HG03432 (cell line): Measurements from ENCODE around the gene NR6A1.

Source experiments
- ATAC-seq: cut with Tn5 transposase; IDR thresholded peaks from one replicate; pipeline ENCODE4 v1.9.1; 2021; ENCODE audit warnings: mild to moderate bottlenecking, moderate library complexity; ENCODE audit not compliant: unreplicated experiment

NR6A1 gene

GRCh38 chr9:124771021-124771866 lies at the start of gene NR6A1:
TSS of gene NR6A1 (minus strand) at chr9:124771311.
- peak; percentile 89 for ATAC-seq

DNA sequence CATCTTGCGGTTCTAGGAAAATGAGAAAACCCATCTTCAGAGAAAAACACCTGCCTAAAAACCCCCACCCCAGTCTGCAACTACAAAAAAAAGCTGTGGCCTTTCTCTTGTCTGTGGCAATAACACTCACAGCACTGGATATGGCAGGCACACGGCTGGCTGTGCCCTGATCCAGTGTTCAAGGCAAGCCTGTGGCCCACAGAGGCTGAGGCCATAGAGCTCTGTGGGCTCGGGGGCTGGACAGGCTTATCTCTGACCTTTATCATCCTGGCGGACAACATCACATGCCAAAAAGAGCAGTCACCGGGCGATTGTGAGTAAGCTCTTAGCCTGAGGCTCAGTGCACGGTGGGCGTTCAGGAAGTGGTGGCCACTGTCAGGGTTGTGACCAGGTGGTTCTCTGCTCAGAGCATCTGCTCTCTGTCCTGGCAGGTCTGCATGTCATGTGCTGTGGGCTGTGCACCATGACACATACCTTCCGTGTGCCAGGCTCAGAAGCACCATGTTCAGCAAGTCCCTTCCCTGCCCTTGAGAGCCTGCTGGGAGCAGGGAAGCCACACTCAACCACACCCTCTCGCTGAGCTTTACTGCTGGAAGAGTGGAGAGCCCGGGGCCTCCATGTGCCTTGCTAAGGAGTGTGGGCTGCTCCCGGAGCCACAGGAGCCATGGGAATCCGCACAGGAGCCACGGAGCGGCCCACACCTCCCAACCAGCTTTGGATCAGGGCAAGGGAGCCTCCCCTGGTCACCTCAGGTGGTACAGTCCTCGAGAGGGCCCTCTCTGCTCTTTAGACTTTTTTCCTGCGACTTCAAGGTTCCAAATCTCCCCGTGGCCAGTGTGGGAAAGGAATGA lies 47.5 kb upstream of the NR6A1 start:
- ATAC-seq = peak; percentile 64

GRCh38 chr9:124815601-124816000 lies 44.5 kb upstream of the NR6A1 start:
- ATAC-seq = no peak

DNA sequence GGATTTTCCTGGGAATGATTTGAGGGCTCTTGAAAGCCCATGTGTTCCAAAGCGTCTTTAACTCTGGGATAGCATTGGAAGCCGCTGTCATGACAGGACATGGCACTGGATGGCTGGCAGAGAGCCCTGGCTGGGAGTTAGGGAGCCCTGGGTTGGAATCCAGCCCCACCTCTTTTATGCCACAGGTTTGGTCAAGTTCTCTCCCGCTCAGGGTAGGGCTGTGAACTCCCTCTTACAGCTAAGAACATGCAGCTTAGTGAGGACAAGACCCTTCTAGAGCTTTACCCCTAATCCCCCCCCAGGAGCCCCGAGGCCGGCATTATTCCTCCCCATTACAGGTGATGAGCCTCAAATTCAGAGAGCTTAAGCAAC lies 43.0 kb upstream of the NR6A1 start:
- no peak for ATAC-seq

- ATAC-seq = no peak
Observed at GRCh38 chr9:124813501-124814163, 42.5 kb upstream of the NR6A1 start.

GRCh38 chr9:124813041-124813440 lies 41.9 kb upstream of the NR6A1 start:
- ATAC-seq = no peak

- no peak for ATAC-seq
Observed at GRCh38 chr9:124812441-124812876, 41.3 kb upstream of the NR6A1 start.

GRCh38 chr9:124810663-124811355 lies 39.7 kb upstream of the NR6A1 start:
- ATAC-seq = no peak

GRCh38 chr9:124809741-124810500 lies 38.8 kb upstream of the NR6A1 start:
- no peak for ATAC-seq

GRCh38 chr9:124809211-124809610 lies 38.1 kb upstream of the NR6A1 start:
- no peak for ATAC-seq

- ATAC-seq = no peak
Observed at GRCh38 chr9:124808246-124808956, 37.3 kb upstream of the NR6A1 start.

GRCh38 chr9:124805186-124805585 lies 34.1 kb upstream of the NR6A1 start:
- ATAC-seq = no peak

- no peak for ATAC-seq
Observed at GRCh38 chr9:124803911-124804310, 32.8 kb upstream of the NR6A1 start.

DNA sequence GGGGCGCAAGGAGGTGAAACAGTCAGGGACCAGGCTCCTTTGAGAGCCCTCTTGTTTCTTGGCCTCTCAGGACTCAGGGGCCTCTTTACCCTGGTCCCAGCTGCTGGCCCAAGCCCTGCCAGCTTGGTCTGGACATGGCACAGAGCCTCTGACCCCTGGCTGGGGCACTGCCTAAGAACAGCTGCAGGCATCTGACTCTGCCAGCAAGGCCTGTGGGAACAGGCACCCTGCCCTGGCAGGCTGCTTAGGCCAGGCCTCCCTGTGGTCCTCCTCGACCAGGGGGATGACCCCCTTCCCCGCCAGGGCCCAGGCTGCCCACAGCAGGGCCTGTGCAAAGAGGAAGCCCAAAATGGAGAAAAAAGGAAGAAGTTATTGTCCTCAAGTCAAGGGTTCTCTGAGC lies 31.3 kb upstream of the NR6A1 start:
- no peak for ATAC-seq

DNA sequence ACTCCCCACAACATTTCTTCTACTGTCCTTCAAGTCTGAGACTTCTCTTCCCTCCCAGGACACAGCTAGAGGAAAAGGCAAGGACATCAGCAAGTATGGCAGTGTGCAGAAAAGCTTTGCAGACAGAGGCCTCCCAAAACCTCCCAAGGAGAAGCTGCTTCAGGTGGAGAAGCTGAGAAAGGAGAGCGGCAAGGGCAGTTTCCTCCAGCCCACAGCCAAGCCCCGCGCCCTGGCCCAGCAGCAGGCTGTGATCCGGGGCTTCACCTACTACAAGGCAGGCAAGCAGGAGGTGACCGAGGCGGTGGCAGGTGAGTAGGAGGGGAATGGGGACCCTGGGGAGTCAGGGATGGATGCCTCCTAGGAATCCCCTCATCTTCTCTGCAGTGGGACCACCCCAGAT lies 30.2 kb upstream of the NR6A1 start:
- no peak for ATAC-seq

DNA sequence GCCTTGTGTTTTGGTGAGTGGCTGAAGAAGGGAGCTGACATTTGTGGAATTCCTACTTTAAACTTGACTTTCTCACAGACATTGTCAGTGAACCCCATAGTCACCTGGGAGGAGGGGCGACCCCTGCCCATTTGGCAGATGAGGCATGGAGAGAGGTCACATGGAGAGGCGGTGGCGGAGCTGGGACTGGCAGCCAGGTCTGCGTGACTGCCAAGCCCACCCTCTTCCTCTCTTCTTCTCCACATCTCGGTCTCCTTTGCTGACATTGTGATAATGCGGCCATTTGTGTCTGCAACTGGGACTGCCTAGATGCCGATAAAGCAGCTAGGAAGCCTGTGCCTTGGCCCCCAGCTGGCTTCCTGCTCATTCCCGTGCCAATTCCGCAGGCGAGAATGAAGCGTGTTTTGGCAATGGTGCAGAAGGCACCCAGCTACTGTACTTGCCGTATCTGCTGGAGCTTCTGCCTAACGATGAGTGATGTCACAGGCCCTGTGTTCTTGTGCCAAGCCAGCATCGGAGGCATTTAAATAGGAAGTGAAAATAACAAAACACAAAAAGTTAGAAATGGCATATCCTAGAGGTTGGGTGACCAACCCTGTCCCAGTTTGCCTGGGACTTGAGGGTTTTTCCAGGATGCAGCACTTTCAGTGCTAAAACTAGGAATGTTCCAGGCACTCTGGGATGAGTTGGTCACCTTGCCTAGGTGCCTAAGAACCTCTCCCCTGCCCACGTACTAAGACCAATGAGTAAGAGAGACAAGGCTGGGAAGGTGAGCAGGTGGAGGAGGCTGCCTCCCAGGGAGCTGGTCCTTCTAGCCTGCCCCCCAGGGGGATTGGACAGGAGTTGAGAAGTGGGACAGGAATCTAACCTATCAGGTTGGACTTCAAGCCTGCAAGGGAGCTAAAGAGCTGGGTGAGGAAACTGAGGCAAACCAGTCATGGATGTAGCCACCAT lies 29.5 kb upstream of the NR6A1 start:
- peak; percentile 67 for ATAC-seq

- no peak for ATAC-seq
Observed at GRCh38 chr9:124799274-124800006, 28.3 kb upstream of the NR6A1 start.
